Panc1 (cell line): Measurements from ENCODE around the gene PYDC1. TPM values are rescaled to one million over a fixed set of nuclear protein-coding genes. Genes with fewer than 3 reads are reported as not detected.

Source experiments
- ATAC-seq: fragments of 200-7000 bp; cut with Tn5 transposase; 2 replicates; pipeline ENCODE4 v1.9.1; 2020; ENCODE audit warnings: mild to moderate bottlenecking, moderate library complexity
- Bru-seq: library from RNA; stranded (reverse); fragments of 400-500 nt; gene quantifications from one replicate; lab custom pipeline; 2021; lab: Mats Ljungman, UMichigan
- BruChase-seq, 2 experiments: library from RNA; stranded (reverse); fragments of 400-500 nt; gene quantifications; one replicate each; lab custom pipeline; 2021; lab: Mats Ljungman, UMichigan
- BruUV-seq: library from RNA; stranded (reverse); fragments of 400-500 nt; replicated peaks from 2 replicates; lab custom pipeline; 2021; lab: Mats Ljungman, UMichigan
- CTCF ChIA-PET: fragments of 300-600 bp; sonication (Branson Sonifier 250); formaldehyde crosslinking; loops from one replicate; lab custom pipeline; 2022; ENCODE audit warnings: antibody characterized with exemption; lab: Charles Lee
- POLR2A ChIA-PET: fragments of 300-600 bp; sonication (Branson Sonifier 250); formaldehyde crosslinking; loops from one replicate; lab custom pipeline; 2022; ENCODE audit warnings: antibody characterized with exemption; lab: Charles Lee
- DNase-seq: peaks from one replicate; pipeline ENCODE4 v3.0.0-alpha.2; 2010; ENCODE audit warnings: low read depth, low spot score
- H3K27ac ChIP-seq: 2 replicates; pipeline ENCODE4 v1.5.1; 2011; ENCODE audit warnings: mild to moderate bottlenecking, low read length, inconsistent platforms
- H3K27me3 ChIP-seq: fragments of 200-500 bp; sonication (Bioruptor generic); 2 replicates; pipeline ENCODE4 v1.6.0; 2014; ENCODE audit warnings: low read length, inconsistent platforms; ENCODE audit not compliant: control insufficient read depth, insufficient read depth
- H3K36me3 ChIP-seq: fragments of 200-500 bp; sonication (Bioruptor generic); 2 replicates; pipeline ENCODE4 v1.5.1; 2014; ENCODE audit warnings: inconsistent platforms, mild to moderate bottlenecking, low read length, moderate library complexity; ENCODE audit not compliant: control insufficient read depth, insufficient read depth
- H3K4me1 ChIP-seq: 2 replicates; pipeline ENCODE4 v1.5.1; 2011; ENCODE audit warnings: inconsistent platforms, mild to moderate bottlenecking, low read length, moderate library complexity; ENCODE audit not compliant: control insufficient read depth, insufficient read depth
- H3K4me3 ChIP-seq, 2 experiments: 2 replicates each; pipeline ENCODE4 v1.5.1; 2011 to 2012; ENCODE audit warnings: low read depth in 2 of 2, low read length in 2 of 2, mild to moderate bottlenecking in 2 of 2, inconsistent platforms in 1 of 2, moderate library complexity in 1 of 2
- H3K9me3 ChIP-seq: fragments of 200-500 bp; sonication (Bioruptor generic); 2 replicates; pipeline ENCODE4 v1.5.1; 2014; ENCODE audit warnings: low read depth, mild to moderate bottlenecking, inconsistent platforms, low read length, moderate library complexity; ENCODE audit not compliant: control insufficient read depth, insufficient read depth
- CTCF ChIP-seq: fragments of 450-650 bp; IDR thresholded peaks from 2 replicates; pipeline ENCODE4 v1.5.1; 2017; ENCODE audit warnings: mild to moderate bottlenecking
- POLR2AphosphoS5 ChIP-seq: IDR thresholded peaks from 2 replicates; pipeline ENCODE4 v1.6.1; 2012; ENCODE audit warnings: mild to moderate bottlenecking, low read depth, low read length, moderate library complexity
- REST ChIP-seq, 2 experiments: IDR thresholded peaks; 2 replicates each; pipeline ENCODE4 v1.6.1; 2011 to 2012; ENCODE audit warnings: low read depth in 2 of 2, control low read depth in 1 of 2, low read length in 1 of 2, mild to moderate bottlenecking in 1 of 2, moderate library complexity in 1 of 2; ENCODE audit not compliant: insufficient read depth in 1 of 2
- SIN3A ChIP-seq: IDR thresholded peaks from 2 replicates; pipeline ENCODE4 v1.6.1; 2012; ENCODE audit warnings: low read depth, mild to moderate bottlenecking, low read length, moderate library complexity, borderline replicate concordance; ENCODE audit not compliant: insufficient read depth
- TCF7L2 ChIP-seq: IDR thresholded peaks from 2 replicates; pipeline ENCODE4 v1.6.1; 2011; ENCODE audit warnings: mild to moderate bottlenecking, low read depth, low read length, inconsistent platforms
- in situ Hi-C: cut with HindIII; loops from 2 replicates; pipeline ENCODE4 v1.10.0; 2016; ENCODE audit warnings: low sequenced_read_pairs, low pct_unique_long_range_greater_than_20kb
- intact Hi-C: fragments of 100-400 bp; cut with micrococcal nuclease; formaldehyde crosslinking; loops from one replicate; pipeline ENCODE4 v1.10.0; 2022; ENCODE audit not compliant: unreplicated experiment
- long read RNA-seq: library from polyadenylated mRNA; unstranded; transcript quantifications from one replicate; pipeline ENCODE4 v2.0.0, GENCODE V29; 2021; ENCODE audit not compliant: unreplicated experiment
- polyA plus RNA-seq: library from polyadenylated mRNA; unstranded; fragments of >200 nt; gene quantifications from one replicate; pipeline ENCODE4 v1.2.1, GENCODE V29; 2012; ENCODE audit warnings: missing spikeins; ENCODE audit not compliant: insufficient read length
- total RNA-seq: library from RNA; stranded (reverse); gene quantifications from one replicate; pipeline ENCODE4 v1.2.1, GENCODE V29; 2021; ENCODE audit not compliant: unreplicated experiment

The PYDC1 gene
- not detected for total RNA-seq
- 1.1 TPM for polyA plus RNA-seq
- not detected for Bru-seq, nascent RNA
- BruChase-seq, experiment 1, labeled RNA remaining after a 2-hour chase = not detected
- BruChase-seq, experiment 2, labeled RNA remaining after a 6-hour chase = not detected
- long read RNA-seq = 0 reads

- no peak for DNase-seq
- in situ Hi-C loops = no loop called here
- Histone ChIP-seq H3K4me3 (peak within 1 kb of the TSS; percentile 45 to 53; a peak in 3 of 4 replicates), H3K36me3 (no peaks in the 10 kb centered on the region; the same call in 1 of the 2 replicates), H3K4me1 (peaks cover 7% of the 10 kb centered on the region; the same call in 1 of the 2 replicates), H3K9me3 (no peaks in the 10 kb centered on the region), H3K27ac (no peak within 1 kb of the TSS), H3K27me3 (no peaks in the 10 kb centered on the region)
- no peak for TF ChIP-seq CTCF
- intact Hi-C loops = loop anchor here (10.0 kb wide), 1 partner anchor 68 kb away; no protein-coding TSS in a partner anchor
- BruUV-seq = no TSS peak
- POLR2A ChIA-PET = interaction anchor here (0.5 to 0.7 kb wide), 5 partner anchors 123 to 267 kb away, joined by 3 to 4 read pairs (median 4); no protein-coding TSS in a partner anchor
- ATAC-seq = peak; percentile 23; the same call in 1 of the 2 replicates
- CTCF ChIA-PET = interaction anchor here (0.6 kb wide), 1 partner anchor 15 kb away, joined by 3 read pairs; no protein-coding TSS in a partner anchor
Observed at GRCh38 chr16:31216422-31217135, at the start of gene PYDC1. Gene PYDC1, minus strand, starts transcription at chr16:31217135. Its CDS starts 107 bp downstream, at chr16:31217028.

GRCh38 chr16:31265329-31266245 lies 48.7 kb upstream of the PYDC1 start:
- H3K27ac ChIP-seq = peak overlapping the region; percentile 78
- H3K4me1 ChIP-seq = peaks cover 18% of the 10 kb centered on the region
- H3K36me3 ChIP-seq = no peaks in the 10 kb centered on the region
- H3K27me3 ChIP-seq = no peaks in the 10 kb centered on the region
- DNase-seq = no peak
- no peak for TF ChIP-seq SIN3A
- no peak for TF ChIP-seq TCF7L2
- TF ChIP-seq POLR2AphosphoS5 = 0 out of 2 replicates have a peak, but pooled peaks have one; percentile 23
- BruUV-seq = no TSS peak
- ChIA-PET POLR2A (interaction anchor here (0.5 kb wide), 1 partner anchor 72 kb away, joined by 3 read pairs; no protein-coding TSS in a partner anchor), CTCF (no interaction called here)
- H3K9me3 ChIP-seq = no peaks in the 10 kb centered on the region
- in situ Hi-C loops = no loop called here
- peak; percentile 96 for ATAC-seq
- intact Hi-C loops = loop anchor here (10.0 kb wide), 2 partner anchors 49 to 61 kb away; partner anchors contain the start of gene PYCARD
- H3K4me3 ChIP-seq = no peak overlapping the region

- no peak overlapping the region for H3K27ac ChIP-seq
- DNase-seq = no peak
- H3K9me3 ChIP-seq = no peaks in the 10 kb centered on the region
- POLR2A ChIA-PET = interaction anchor here (0.7 kb wide), 1 partner anchor 612 kb away, joined by 4 read pairs; the partner anchor contains the start of gene ZNF267
- TF ChIP-seq POLR2AphosphoS5 = no peak
- no peak for TF ChIP-seq TCF7L2
- no peak for TF ChIP-seq CTCF
- no peak for TF ChIP-seq REST (IDR thresholded peaks at IDR 0.05; ENCODE audit: insufficient read depth in 1 of 2, low read depth in 2 of 2, low read length in 1 of 2)
- no peak for TF ChIP-seq SIN3A
- H3K27me3 ChIP-seq = no peaks in the 10 kb centered on the region
- ATAC-seq = no peak
- intact Hi-C loops (loop anchor here (10.0 kb wide), 2 partner anchors 53 to 57 kb away; partner anchors contain the start of gene PYCARD), in situ Hi-C loops (no loop called here)
- no TSS peak for BruUV-seq
- peaks cover 14% of the 10 kb centered on the region for H3K4me1 ChIP-seq
- CTCF ChIA-PET = no interaction called here
- no peaks in the 10 kb centered on the region for H3K36me3 ChIP-seq
- no peak overlapping the region for H3K4me3 ChIP-seq
Observed at GRCh38 chr16:31262084-31262483, 45.1 kb upstream of the PYDC1 start.
